SK-N-SH (cell line): Measurements from ENCODE around the gene B3GNT3.

Experiments
- GABPA ChIP-seq: IDR thresholded peaks from 2 replicates; pipeline ENCODE4 v1.4.0; 2012; ENCODE audit warnings: low read depth, mild to moderate bottlenecking
- JUND ChIP-seq: IDR thresholded peaks from 2 replicates; pipeline ENCODE4 v1.4.0; 2012
- POLR2AphosphoS5 ChIP-seq: IDR thresholded peaks from 2 replicates; pipeline ENCODE4 v1.6.1; 2012; ENCODE audit warnings: low read depth, low read length
- RAD21 ChIP-seq: IDR thresholded peaks from 2 replicates; pipeline ENCODE4 v1.6.1; 2012; ENCODE audit warnings: mild to moderate bottlenecking, low read length
- RFX5 ChIP-seq: IDR thresholded peaks from 2 replicates; pipeline ENCODE4 v1.6.1; 2012; ENCODE audit warnings: mild to moderate bottlenecking, improper control_type of control experiment, low read length
- TCF12 ChIP-seq: IDR thresholded peaks from 2 replicates; pipeline ENCODE4 v1.4.0; 2012
- TF ChIP-seq, protein P1 (sequence below): fragments of 200-600 bp; sonication (generic); IDR thresholded peaks from 2 replicates; pipeline ENCODE4 v1.6.1; 2017; ENCODE audit warnings: antibody characterized with exemption, mild to moderate bottlenecking, moderate library complexity
- TF ChIP-seq, protein P2 (sequence below): IDR thresholded peaks from 2 replicates; pipeline ENCODE4 v1.4.0; 2012; ENCODE audit warnings: low read depth
- TF ChIP-seq, protein P3 (sequence below): IDR thresholded peaks from 2 replicates; pipeline ENCODE4 v1.6.1; 2012; ENCODE audit warnings: mild to moderate bottlenecking, low read depth, low read length, moderate library complexity
- TF ChIP-seq, protein P4 (sequence below): fragments of 150-350 bp; IDR thresholded peaks from 2 replicates; pipeline ENCODE4 v1.6.1; 2017; ENCODE audit warnings: antibody characterized with exemption, low read length, low read depth, borderline replicate concordance

DNA sequence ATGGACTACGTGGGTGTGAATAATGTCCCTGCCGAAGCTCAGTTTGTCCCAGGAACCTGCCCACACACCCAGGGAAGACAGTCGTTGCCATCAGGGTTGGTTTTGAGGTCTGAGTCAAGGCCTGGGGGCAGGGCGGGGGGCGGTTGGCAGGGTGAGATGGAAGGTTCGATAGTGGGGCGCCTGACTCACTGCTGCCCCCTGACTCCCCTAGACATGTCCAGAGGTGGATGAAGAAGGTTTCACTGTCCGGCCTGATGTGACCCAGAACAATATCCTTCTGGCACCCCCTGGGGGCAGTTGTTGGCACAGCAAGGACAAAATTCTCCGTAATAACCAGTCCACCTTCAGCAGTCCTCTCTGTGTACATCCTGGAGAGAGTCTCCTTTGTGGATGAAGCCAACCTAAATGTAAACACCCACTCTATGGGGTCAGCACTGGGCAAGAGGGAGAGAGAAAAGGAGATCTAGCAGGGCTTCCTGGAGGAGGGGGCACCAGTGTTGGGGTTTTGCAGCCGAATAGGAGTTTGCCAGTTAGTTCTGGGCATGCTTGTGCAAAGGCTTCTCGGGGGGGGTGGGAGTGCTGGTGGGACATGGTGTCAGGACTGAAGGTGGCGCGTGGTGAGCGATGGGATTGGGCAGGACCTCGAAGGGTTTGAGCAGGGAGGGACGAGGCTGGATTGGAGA, 19.6 kb upstream of the B3GNT3 start:
- TF ChIP-seq, protein P1, sequence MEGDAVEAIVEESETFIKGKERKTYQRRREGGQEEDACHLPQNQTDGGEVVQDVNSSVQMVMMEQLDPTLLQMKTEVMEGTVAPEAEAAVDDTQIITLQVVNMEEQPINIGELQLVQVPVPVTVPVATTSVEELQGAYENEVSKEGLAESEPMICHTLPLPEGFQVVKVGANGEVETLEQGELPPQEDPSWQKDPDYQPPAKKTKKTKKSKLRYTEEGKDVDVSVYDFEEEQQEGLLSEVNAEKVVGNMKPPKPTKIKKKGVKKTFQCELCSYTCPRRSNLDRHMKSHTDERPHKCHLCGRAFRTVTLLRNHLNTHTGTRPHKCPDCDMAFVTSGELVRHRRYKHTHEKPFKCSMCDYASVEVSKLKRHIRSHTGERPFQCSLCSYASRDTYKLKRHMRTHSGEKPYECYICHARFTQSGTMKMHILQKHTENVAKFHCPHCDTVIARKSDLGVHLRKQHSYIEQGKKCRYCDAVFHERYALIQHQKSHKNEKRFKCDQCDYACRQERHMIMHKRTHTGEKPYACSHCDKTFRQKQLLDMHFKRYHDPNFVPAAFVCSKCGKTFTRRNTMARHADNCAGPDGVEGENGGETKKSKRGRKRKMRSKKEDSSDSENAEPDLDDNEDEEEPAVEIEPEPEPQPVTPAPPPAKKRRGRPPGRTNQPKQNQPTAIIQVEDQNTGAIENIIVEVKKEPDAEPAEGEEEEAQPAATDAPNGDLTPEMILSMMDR, result peak; percentile 76
- peak; percentile 75 for TF ChIP-seq RAD21
- TF ChIP-seq, protein P2, sequence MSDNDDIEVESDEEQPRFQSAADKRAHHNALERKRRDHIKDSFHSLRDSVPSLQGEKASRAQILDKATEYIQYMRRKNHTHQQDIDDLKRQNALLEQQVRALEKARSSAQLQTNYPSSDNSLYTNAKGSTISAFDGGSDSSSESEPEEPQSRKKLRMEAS, result no peak
- TF ChIP-seq POLR2AphosphoS5, result no peak
- TF ChIP-seq, protein P3, sequence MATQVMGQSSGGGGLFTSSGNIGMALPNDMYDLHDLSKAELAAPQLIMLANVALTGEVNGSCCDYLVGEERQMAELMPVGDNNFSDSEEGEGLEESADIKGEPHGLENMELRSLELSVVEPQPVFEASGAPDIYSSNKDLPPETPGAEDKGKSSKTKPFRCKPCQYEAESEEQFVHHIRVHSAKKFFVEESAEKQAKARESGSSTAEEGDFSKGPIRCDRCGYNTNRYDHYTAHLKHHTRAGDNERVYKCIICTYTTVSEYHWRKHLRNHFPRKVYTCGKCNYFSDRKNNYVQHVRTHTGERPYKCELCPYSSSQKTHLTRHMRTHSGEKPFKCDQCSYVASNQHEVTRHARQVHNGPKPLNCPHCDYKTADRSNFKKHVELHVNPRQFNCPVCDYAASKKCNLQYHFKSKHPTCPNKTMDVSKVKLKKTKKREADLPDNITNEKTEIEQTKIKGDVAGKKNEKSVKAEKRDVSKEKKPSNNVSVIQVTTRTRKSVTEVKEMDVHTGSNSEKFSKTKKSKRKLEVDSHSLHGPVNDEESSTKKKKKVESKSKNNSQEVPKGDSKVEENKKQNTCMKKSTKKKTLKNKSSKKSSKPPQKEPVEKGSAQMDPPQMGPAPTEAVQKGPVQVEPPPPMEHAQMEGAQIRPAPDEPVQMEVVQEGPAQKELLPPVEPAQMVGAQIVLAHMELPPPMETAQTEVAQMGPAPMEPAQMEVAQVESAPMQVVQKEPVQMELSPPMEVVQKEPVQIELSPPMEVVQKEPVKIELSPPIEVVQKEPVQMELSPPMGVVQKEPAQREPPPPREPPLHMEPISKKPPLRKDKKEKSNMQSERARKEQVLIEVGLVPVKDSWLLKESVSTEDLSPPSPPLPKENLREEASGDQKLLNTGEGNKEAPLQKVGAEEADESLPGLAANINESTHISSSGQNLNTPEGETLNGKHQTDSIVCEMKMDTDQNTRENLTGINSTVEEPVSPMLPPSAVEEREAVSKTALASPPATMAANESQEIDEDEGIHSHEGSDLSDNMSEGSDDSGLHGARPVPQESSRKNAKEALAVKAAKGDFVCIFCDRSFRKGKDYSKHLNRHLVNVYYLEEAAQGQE, result no peak
- TF ChIP-seq RFX5, result no peak
- TF ChIP-seq, protein P4, sequence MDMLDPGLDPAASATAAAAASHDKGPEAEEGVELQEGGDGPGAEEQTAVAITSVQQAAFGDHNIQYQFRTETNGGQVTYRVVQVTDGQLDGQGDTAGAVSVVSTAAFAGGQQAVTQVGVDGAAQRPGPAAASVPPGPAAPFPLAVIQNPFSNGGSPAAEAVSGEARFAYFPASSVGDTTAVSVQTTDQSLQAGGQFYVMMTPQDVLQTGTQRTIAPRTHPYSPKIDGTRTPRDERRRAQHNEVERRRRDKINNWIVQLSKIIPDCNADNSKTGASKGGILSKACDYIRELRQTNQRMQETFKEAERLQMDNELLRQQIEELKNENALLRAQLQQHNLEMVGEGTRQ, result no peak
- TF ChIP-seq JUND, result no peak
- TF ChIP-seq GABPA, result no peak
- no peak for TF ChIP-seq TCF12
